GM23338 (cell line): ENCODE results near the gene SQSTM1.

Experiments
- CREB1 ChIP-seq: fragments of 250-450 bp; sonication (Bioruptor Pico); IDR thresholded peaks from 2 replicates; pipeline ENCODE4 v1.5.0; 2020; ENCODE audit warnings: low read depth, mild to moderate bottlenecking, moderate library complexity
- CTCF ChIP-seq, 2 experiments: fragments of 200-600 bp in 1 of 2; sonication (generic) in 1 of 2; conservative IDR thresholded peaks; 2 replicates each; pipeline versions ENCODE4 v1.5.1 to v1.6.1; 2016 to 2017; ENCODE audit warnings: antibody characterized with exemption in 2 of 2, low read depth in 2 of 2, mild to moderate bottlenecking in 2 of 2, moderate library complexity in 1 of 2
- EZH2 ChIP-seq: fragments of 200-600 bp; sonication (generic); IDR thresholded peaks from one replicate; pipeline ENCODE4 v1.8.0; 2017; ENCODE audit warnings: antibody characterized with exemption, mild to moderate bottlenecking, low read depth; ENCODE audit not compliant: unreplicated experiment
- EZH2phosphoT487 ChIP-seq: fragments of 200-600 bp; sonication (generic); IDR thresholded peaks from one replicate; pipeline ENCODE4 v1.8.1; 2018; ENCODE audit warnings: antibody characterized with exemption; ENCODE audit not compliant: unreplicated experiment
- JUNB ChIP-seq: IDR thresholded peaks from one replicate; pipeline ENCODE4 v1.6.1; 2016; ENCODE audit warnings: antibody characterized with exemption; ENCODE audit not compliant: unreplicated experiment
- NANOG ChIP-seq: IDR thresholded peaks from 2 replicates; pipeline ENCODE4 v1.6.1; 2016; ENCODE audit warnings: antibody characterized with exemption, borderline replicate concordance
- POLR2AphosphoS5 ChIP-seq: IDR thresholded peaks from 2 replicates; pipeline ENCODE4 v1.6.1; 2016; ENCODE audit warnings: antibody characterized with exemption, low read depth
- REST ChIP-seq: IDR thresholded peaks from one replicate; pipeline ENCODE4 v1.6.1; 2018; ENCODE audit warnings: antibody characterized with exemption; ENCODE audit not compliant: unreplicated experiment
- STAT1 ChIP-seq: IDR thresholded peaks from one replicate; pipeline ENCODE4 v1.6.1; 2016; ENCODE audit warnings: antibody characterized with exemption; ENCODE audit not compliant: unreplicated experiment
- ZNF114 ChIP-seq: fragments of 250-450 bp; sonication (Bioruptor Pico); IDR thresholded peaks from 2 replicates; pipeline ENCODE4 v1.5.0; 2020; ENCODE audit warnings: mild to moderate bottlenecking, moderate library complexity
- ZNF331 ChIP-seq: fragments of 250-450 bp; sonication (Bioruptor Pico); IDR thresholded peaks from 2 replicates; pipeline ENCODE4 v1.5.0; 2020; ENCODE audit warnings: low read depth, mild to moderate bottlenecking, moderate library complexity
- TF ChIP-seq, protein P1 (sequence below): IDR thresholded peaks from 2 replicates; pipeline ENCODE4 v1.6.1; 2016; ENCODE audit warnings: antibody characterized with exemption
- TF ChIP-seq, protein P2 (sequence below): fragments of 250-450 bp; sonication (Bioruptor Pico); IDR thresholded peaks from 2 replicates; pipeline ENCODE4 v1.5.0; 2020; ENCODE audit warnings: mild to moderate bottlenecking, moderate library complexity

- no peak for TF ChIP-seq CTCF (conservative IDR thresholded peaks at IDR 0.05; ENCODE audit: low read depth in 2 of 2)
- TF ChIP-seq EZH2: no peak
- TF ChIP-seq REST: no peak
- no peak for TF ChIP-seq POLR2AphosphoS5
- TF ChIP-seq, protein P1, sequence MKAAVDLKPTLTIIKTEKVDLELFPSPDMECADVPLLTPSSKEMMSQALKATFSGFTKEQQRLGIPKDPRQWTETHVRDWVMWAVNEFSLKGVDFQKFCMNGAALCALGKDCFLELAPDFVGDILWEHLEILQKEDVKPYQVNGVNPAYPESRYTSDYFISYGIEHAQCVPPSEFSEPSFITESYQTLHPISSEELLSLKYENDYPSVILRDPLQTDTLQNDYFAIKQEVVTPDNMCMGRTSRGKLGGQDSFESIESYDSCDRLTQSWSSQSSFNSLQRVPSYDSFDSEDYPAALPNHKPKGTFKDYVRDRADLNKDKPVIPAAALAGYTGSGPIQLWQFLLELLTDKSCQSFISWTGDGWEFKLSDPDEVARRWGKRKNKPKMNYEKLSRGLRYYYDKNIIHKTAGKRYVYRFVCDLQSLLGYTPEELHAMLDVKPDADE: no peak
- no peak for TF ChIP-seq EZH2phosphoT487
- TF ChIP-seq CREB1 (CRISPR knock-in tag): no peak
- no peak for TF ChIP-seq JUNB
- no peak for TF ChIP-seq ZNF331
- no peak for TF ChIP-seq NANOG
- TF ChIP-seq, protein P2, sequence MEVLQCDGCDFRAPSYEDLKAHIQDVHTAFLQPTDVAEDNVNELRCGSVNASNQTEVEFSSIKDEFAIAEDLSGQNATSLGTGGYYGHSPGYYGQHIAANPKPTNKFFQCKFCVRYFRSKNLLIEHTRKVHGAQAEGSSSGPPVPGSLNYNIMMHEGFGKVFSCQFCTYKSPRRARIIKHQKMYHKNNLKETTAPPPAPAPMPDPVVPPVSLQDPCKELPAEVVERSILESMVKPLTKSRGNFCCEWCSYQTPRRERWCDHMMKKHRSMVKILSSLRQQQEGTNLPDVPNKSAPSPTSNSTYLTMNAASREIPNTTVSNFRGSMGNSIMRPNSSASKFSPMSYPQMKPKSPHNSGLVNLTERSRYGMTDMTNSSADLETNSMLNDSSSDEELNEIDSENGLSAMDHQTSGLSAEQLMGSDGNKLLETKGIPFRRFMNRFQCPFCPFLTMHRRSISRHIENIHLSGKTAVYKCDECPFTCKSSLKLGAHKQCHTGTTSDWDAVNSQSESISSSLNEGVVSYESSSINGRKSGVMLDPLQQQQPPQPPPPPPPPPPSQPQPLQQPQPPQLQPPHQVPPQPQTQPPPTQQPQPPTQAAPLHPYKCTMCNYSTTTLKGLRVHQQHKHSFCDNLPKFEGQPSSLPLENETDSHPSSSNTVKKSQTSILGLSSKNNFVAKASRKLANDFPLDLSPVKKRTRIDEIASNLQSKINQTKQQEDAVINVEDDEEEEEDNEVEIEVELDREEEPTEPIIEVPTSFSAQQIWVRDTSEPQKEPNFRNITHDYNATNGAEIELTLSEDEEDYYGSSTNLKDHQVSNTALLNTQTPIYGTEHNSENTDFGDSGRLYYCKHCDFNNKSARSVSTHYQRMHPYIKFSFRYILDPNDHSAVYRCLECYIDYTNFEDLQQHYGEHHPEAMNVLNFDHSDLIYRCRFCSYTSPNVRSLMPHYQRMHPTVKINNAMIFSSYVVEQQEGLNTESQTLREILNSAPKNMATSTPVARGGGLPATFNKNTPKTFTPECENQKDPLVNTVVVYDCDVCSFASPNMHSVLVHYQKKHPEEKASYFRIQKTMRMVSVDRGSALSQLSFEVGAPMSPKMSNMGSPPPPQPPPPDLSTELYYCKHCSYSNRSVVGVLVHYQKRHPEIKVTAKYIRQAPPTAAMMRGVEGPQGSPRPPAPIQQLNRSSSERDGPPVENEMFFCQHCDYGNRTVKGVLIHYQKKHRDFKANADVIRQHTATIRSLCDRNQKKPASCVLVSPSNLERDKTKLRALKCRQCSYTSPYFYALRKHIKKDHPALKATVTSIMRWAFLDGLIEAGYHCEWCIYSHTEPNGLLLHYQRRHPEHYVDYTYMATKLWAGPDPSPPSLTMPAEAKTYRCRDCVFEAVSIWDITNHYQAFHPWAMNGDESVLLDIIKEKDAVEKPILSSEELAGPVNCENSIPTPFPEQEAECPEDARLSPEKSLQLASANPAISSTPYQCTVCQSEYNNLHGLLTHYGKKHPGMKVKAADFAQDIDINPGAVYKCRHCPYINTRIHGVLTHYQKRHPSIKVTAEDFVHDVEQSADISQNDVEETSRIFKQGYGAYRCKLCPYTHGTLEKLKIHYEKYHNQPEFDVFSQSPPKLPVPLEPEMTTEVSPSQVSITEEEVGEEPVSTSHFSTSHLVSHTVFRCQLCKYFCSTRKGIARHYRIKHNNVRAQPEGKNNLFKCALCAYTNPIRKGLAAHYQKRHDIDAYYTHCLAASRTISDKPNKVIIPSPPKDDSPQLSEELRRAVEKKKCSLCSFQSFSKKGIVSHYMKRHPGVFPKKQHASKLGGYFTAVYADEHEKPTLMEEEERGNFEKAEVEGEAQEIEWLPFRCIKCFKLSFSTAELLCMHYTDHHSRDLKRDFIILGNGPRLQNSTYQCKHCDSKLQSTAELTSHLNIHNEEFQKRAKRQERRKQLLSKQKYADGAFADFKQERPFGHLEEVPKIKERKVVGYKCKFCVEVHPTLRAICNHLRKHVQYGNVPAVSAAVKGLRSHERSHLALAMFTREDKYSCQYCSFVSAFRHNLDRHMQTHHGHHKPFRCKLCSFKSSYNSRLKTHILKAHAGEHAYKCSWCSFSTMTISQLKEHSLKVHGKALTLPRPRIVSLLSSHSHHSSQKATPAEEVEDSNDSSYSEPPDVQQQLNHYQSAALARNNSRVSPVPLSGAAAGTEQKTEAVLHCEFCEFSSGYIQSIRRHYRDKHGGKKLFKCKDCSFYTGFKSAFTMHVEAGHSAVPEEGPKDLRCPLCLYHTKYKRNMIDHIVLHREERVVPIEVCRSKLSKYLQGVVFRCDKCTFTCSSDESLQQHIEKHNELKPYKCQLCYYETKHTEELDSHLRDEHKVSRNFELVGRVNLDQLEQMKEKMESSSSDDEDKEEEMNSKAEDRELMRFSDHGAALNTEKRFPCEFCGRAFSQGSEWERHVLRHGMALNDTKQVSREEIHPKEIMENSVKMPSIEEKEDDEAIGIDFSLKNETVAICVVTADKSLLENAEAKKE (CRISPR knock-in tag): no peak
- no peak for TF ChIP-seq ZNF114
- no peak for TF ChIP-seq STAT1
Observed at GRCh38 chr5:179777909-179778308, 42.8 kb upstream of the SQSTM1 start.
